Measurements from ENCODE around the gene DYNLRB2.

DYNLRB2 gene

GRCh38 chr16:80585764-80586163 is 45.0 kb downstream of the DYNLRB2 start:
- FAIRE-seq (peak; percentile 38), DNase-seq (ENCODE audit: insufficient read length, low spot score) (no peak)
- TF ChIP-seq PAX5 (IDR thresholded peaks at IDR 0.05; ENCODE audit: insufficient read depth, low read length, severe bottlenecking) (no peak), TAF1 (IDR thresholded peaks at IDR 0.05; ENCODE audit: low read depth, low read length) (no peak), POU2F2 (IDR thresholded peaks at IDR 0.05; ENCODE audit: low read depth, low read length) (no peak), POLR2A (IDR thresholded peaks at IDR 0.05; ENCODE audit: low read depth, low read length) (no peak), POLR2AphosphoS5 (IDR thresholded peaks at IDR 0.05; ENCODE audit: low read depth, low read length) (no peak), SPI1 (IDR thresholded peaks at IDR 0.05; ENCODE audit: low read depth, low read length) (no peak)

DNA sequence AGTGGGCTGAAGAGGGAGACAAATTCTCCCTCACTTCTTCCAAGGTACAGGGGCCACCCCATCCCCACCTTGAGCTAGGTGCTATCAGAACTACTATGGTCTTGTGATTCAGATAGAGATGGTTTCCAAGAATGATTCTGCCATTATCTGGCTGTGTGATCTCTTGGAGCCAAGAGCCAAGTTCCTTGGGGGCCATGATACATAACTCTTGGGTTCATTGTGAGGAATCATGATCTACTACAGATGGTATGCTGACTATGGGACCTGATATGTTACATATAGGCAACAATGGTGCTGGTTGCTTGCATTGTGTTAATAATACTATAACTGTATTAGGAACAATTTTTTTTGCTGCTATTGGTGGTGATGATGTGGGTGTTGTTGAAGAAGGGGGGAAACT is 45.7 kb downstream of the DYNLRB2 start:
- FAIRE-seq (no peak), DNase-seq (ENCODE audit: insufficient read length, low spot score) (no peak)
- TF ChIP-seq POLR2AphosphoS5 (IDR thresholded peaks at IDR 0.05; ENCODE audit: low read depth, low read length) (no peak), PAX5 (IDR thresholded peaks at IDR 0.05; ENCODE audit: insufficient read depth, low read length, severe bottlenecking) (no peak), SPI1 (IDR thresholded peaks at IDR 0.05; ENCODE audit: low read depth, low read length) (no peak), TAF1 (IDR thresholded peaks at IDR 0.05; ENCODE audit: low read depth, low read length) (no peak), POLR2A (IDR thresholded peaks at IDR 0.05; ENCODE audit: low read depth, low read length) (no peak), POU2F2 (IDR thresholded peaks at IDR 0.05; ENCODE audit: low read depth, low read length) (no peak)

- TF ChIP-seq POLR2AphosphoS5 (IDR thresholded peaks at IDR 0.05; ENCODE audit: low read depth, low read length) (no peak), SPI1 (IDR thresholded peaks at IDR 0.05; ENCODE audit: low read depth, low read length) (no peak), POU2F2 (IDR thresholded peaks at IDR 0.05; ENCODE audit: low read depth, low read length) (no peak), POLR2A (IDR thresholded peaks at IDR 0.05; ENCODE audit: low read depth, low read length) (no peak), TAF1 (IDR thresholded peaks at IDR 0.05; ENCODE audit: low read depth, low read length) (no peak), PAX5 (IDR thresholded peaks at IDR 0.05; ENCODE audit: insufficient read depth, low read length, severe bottlenecking) (no peak)
- FAIRE-seq = no peak
- DNase-seq (ENCODE audit: insufficient read length, low spot score) = no peak
Measured at GRCh38 chr16:80587071-80587470, 46.3 kb downstream of the DYNLRB2 start.

GRCh38 chr16:80591071-80591915 is 50.5 kb downstream of the DYNLRB2 start:
- DNase-seq (ENCODE audit: insufficient read length, low spot score) = no peak
- peak; percentile 51 for FAIRE-seq
- TF ChIP-seq TAF1 (IDR thresholded peaks at IDR 0.05; ENCODE audit: low read depth, low read length) = no peak
- TF ChIP-seq PAX5 (IDR thresholded peaks at IDR 0.05; ENCODE audit: insufficient read depth, low read length, severe bottlenecking) = no peak
- TF ChIP-seq SPI1 (IDR thresholded peaks at IDR 0.05; ENCODE audit: low read depth, low read length) = no peak
- TF ChIP-seq POLR2AphosphoS5 (IDR thresholded peaks at IDR 0.05; ENCODE audit: low read depth, low read length) = no peak
- TF ChIP-seq POU2F2 (IDR thresholded peaks at IDR 0.05; ENCODE audit: low read depth, low read length) = no peak
- TF ChIP-seq POLR2A (IDR thresholded peaks at IDR 0.05; ENCODE audit: low read depth, low read length) = no peak

- TF ChIP-seq PAX5 (IDR thresholded peaks at IDR 0.05; ENCODE audit: insufficient read depth, low read length, severe bottlenecking) (no peak), SPI1 (IDR thresholded peaks at IDR 0.05; ENCODE audit: low read depth, low read length) (no peak)
- no peak for DNase-seq (ENCODE audit: insufficient read length, low spot score)
- FAIRE-seq = no peak
Measured at GRCh38 chr16:80592273-80592672, 51.5 kb downstream of the DYNLRB2 start.

GRCh38 chr16:80594756-80595155 is 54.0 kb downstream of the DYNLRB2 start:
- no peak for FAIRE-seq
- no peak for DNase-seq (ENCODE audit: insufficient read length, low spot score)
- TF ChIP-seq SPI1 (IDR thresholded peaks at IDR 0.05; ENCODE audit: low read depth, low read length) (no peak), PAX5 (IDR thresholded peaks at IDR 0.05; ENCODE audit: insufficient read depth, low read length, severe bottlenecking) (no peak), TAF1 (IDR thresholded peaks at IDR 0.05; ENCODE audit: low read depth, low read length) (no peak), POU2F2 (IDR thresholded peaks at IDR 0.05; ENCODE audit: low read depth, low read length) (no peak)

GRCh38 chr16:80596507-80597207 is 55.9 kb downstream of the DYNLRB2 start:
- FAIRE-seq (peak; percentile 41), DNase-seq (ENCODE audit: insufficient read length, low spot score) (no peak)
- TF ChIP-seq PAX5 (IDR thresholded peaks at IDR 0.05; ENCODE audit: insufficient read depth, low read length, severe bottlenecking) = no peak

DNA sequence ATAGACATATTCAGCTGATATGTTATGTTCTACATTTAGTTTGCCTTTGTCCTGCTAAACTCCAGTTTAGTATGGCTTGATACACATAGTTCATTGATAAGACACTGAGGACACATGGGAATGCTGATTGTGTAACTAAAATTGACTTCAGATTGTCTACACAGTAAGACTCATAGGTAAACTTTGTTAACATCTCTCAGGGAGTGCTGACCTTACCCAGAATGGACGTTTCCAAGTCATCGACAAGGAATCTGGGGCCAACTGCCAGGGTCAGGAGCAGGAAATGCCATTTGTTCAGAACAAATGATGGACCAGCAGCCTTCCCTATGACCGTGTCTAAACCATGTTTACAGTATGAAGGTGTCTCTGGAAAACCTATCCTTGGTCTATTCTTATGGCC is 58.7 kb downstream of the DYNLRB2 start:
- FAIRE-seq (peak; percentile 16), DNase-seq (ENCODE audit: insufficient read length, low spot score) (no peak)
- TF ChIP-seq POU2F2 (IDR thresholded peaks at IDR 0.05; ENCODE audit: low read depth, low read length) (no peak), PAX5 (IDR thresholded peaks at IDR 0.05; ENCODE audit: insufficient read depth, low read length, severe bottlenecking) (no peak), POLR2A (IDR thresholded peaks at IDR 0.05; ENCODE audit: low read depth, low read length) (no peak), POLR2AphosphoS5 (IDR thresholded peaks at IDR 0.05; ENCODE audit: low read depth, low read length) (no peak), TAF1 (IDR thresholded peaks at IDR 0.05; ENCODE audit: low read depth, low read length) (no peak)
